Ascending aorta (tissue), 2 donors: Measurements from ENCODE around the gene FMO5. TPM values are rescaled to one million over a fixed set of nuclear protein-coding genes. Genes with fewer than 3 reads are reported as not detected.

Source experiments
- DNase-seq, 2 donors: peaks; one replicate each; pipeline ENCODE4 v3.0.0-alpha.2; 2019; ENCODE audit warnings: low spot score in 2 of 2
- H3K27ac ChIP-seq, 2 donors: fragments of 200-600 bp; sonication (generic); one replicate each; pipeline ENCODE4 v1.5.1; 2016 to 2017; ENCODE audit warnings: mild to moderate bottlenecking in 1 of 2
- H3K27me3 ChIP-seq: fragments of 200-600 bp; sonication (generic); one replicate; pipeline ENCODE4 v1.5.1; 2017
- H3K36me3 ChIP-seq, 2 donors: fragments of 200-600 bp; sonication (generic); one replicate each; pipeline ENCODE4 v1.5.1; 2016
- H3K4me1 ChIP-seq, 2 donors: fragments of 200-600 bp; sonication (generic); one replicate each; pipeline ENCODE4 v1.5.1; 2016 to 2017; ENCODE audit warnings: mild to moderate bottlenecking in 1 of 2
- H3K4me3 ChIP-seq, 2 donors: fragments of 200-600 bp; sonication (generic); one replicate each; pipeline ENCODE4 v1.5.1; 2016 to 2017; ENCODE audit warnings: mild to moderate bottlenecking in 1 of 2
- H3K9me3 ChIP-seq, 2 donors: fragments of 200-600 bp; sonication (generic); one replicate each; pipeline ENCODE4 v1.5.1; 2016
- CTCF ChIP-seq, 3 experiments: fragments of 200-600 bp in 2 of 3; fragments of 450-650 bp in 1 of 3; sonication (generic) in 2 of 3; IDR thresholded peaks; one replicate each; pipeline ENCODE4 v1.5.1; 2016 to 2019; ENCODE audit warnings: antibody characterized with exemption in 3 of 3, mild to moderate bottlenecking in 1 of 3, moderate library complexity in 1 of 3
- intact Hi-C: fragments of 100-400 bp; cut with DNase I; formaldehyde crosslinking; loops from one replicate; pipeline ENCODE4 v1.15.1; 2023
- total RNA-seq: library from RNA; depleted of rRNA; stranded (reverse); fragments of >200 nt; gene quantifications from one replicate; pipeline ENCODE4 v1.1.0, GENCODE V29; 2016

FMO5 gene
- total RNA-seq, 1 donor from 2014 or later, result 19.6 TPM

- no peaks in the 10 kb centered on the region for H3K4me1 ChIP-seq
- intact Hi-C loops, result no loop called here
- no peak for DNase-seq
- no peaks in the 10 kb centered on the region for H3K27me3 ChIP-seq
- TF ChIP-seq CTCF (IDR thresholded peaks at IDR 0.05), result no peak
- no peak overlapping the region for H3K4me3 ChIP-seq
- peaks cover 0 to 8% of the 10 kb centered on the region in 2 donors for H3K36me3 ChIP-seq
- H3K27ac ChIP-seq, result no peak overlapping the region
- no peaks in the 10 kb centered on the region for H3K9me3 ChIP-seq
These were observed 10.1 kb downstream of the FMO5 start for GRCh38 chr1:147214842-147215539.

- H3K36me3 ChIP-seq, result peaks cover 0 to 8% of the 10 kb centered on the region in 2 donors
- H3K27me3 ChIP-seq, result no peaks in the 10 kb centered on the region
- H3K4me3 ChIP-seq, result no peak overlapping the region
- no peak for DNase-seq
- intact Hi-C loops, result no loop called here
- no peaks in the 10 kb centered on the region for H3K4me1 ChIP-seq
- TF ChIP-seq CTCF (IDR thresholded peaks at IDR 0.05), result no peak
- H3K27ac ChIP-seq, result no peak overlapping the region
- no peaks in the 10 kb centered on the region for H3K9me3 ChIP-seq
These were observed 10.8 kb downstream of the FMO5 start for GRCh38 chr1:147214325-147214724.

- Histone ChIP-seq H3K27me3 (no peaks in the 10 kb centered on the region), H3K9me3 (no peaks in the 10 kb centered on the region), H3K36me3 (peaks cover 0 to 13% of the 10 kb centered on the region in 2 donors), H3K27ac (no peak overlapping the region), H3K4me1 (no peaks in the 10 kb centered on the region), H3K4me3 (no peak overlapping the region)
- no peak for DNase-seq
- intact Hi-C loops, result no loop called here
- TF ChIP-seq CTCF (IDR thresholded peaks at IDR 0.05), result no peak
These were observed 11.9 kb downstream of the FMO5 start for GRCh38 chr1:147213271-147213670.

- Histone ChIP-seq H3K27ac (no peak overlapping the region), H3K36me3 (peaks cover 0 to 13% of the 10 kb centered on the region in 2 donors), H3K4me3 (no peak overlapping the region), H3K27me3 (no peaks in the 10 kb centered on the region), H3K9me3 (no peaks in the 10 kb centered on the region), H3K4me1 (no peaks in the 10 kb centered on the region)
- DNase-seq, result no peak
- intact Hi-C loops, result no loop called here
- TF ChIP-seq CTCF (IDR thresholded peaks at IDR 0.05), result no peak
These were observed 13.6 kb downstream of the FMO5 start for GRCh38 chr1:147211577-147211976.

- no peak for DNase-seq
- Histone ChIP-seq H3K27ac (no peak overlapping the region), H3K27me3 (no peaks in the 10 kb centered on the region), H3K4me1 (no peaks in the 10 kb centered on the region), H3K4me3 (no peak overlapping the region), H3K36me3 (peaks cover 0 to 13% of the 10 kb centered on the region in 2 donors), H3K9me3 (no peaks in the 10 kb centered on the region)
- intact Hi-C loops, result no loop called here
- no peak for TF ChIP-seq CTCF (IDR thresholded peaks at IDR 0.05)
These were observed 14.2 kb downstream of the FMO5 start for GRCh38 chr1:147210987-147211386.
